Subcutaneous abdominal adipose tissue (tissue), 5 donors: Measurements from ENCODE around the gene PPP3R1.

ENCODE experiments used
- H3K27ac ChIP-seq: one replicate; pipeline ENCODE4 v1.7.0; 2013; ENCODE audit warnings: low read depth, mild to moderate bottlenecking, inconsistent platforms, low read length, moderate library complexity
- H3K27me3 ChIP-seq, 5 donors: one replicate each; pipeline ENCODE4 v1.7.0; 2013; ENCODE audit warnings: low read length in 5 of 5, inconsistent platforms in 1 of 5; ENCODE audit not compliant: control insufficient read depth in 5 of 5, insufficient read depth in 4 of 5
- H3K36me3 ChIP-seq, 5 donors: one replicate each; pipeline ENCODE4 v1.7.0; 2013; ENCODE audit warnings: low read length in 5 of 5; ENCODE audit not compliant: control insufficient read depth in 5 of 5, insufficient read depth in 5 of 5
- H3K4me1 ChIP-seq, 5 donors: one replicate each; pipeline ENCODE4 v1.7.0; 2013; ENCODE audit warnings: low read length in 5 of 5, mild to moderate bottlenecking in 3 of 5, moderate library complexity in 1 of 5; ENCODE audit not compliant: control insufficient read depth in 5 of 5, insufficient read depth in 5 of 5
- H3K4me3 ChIP-seq, 5 donors: one replicate each; pipeline ENCODE4 v1.7.0; 2013; ENCODE audit warnings: low read length in 5 of 5, low read depth in 1 of 5
- H3K9ac ChIP-seq, 5 donors: one replicate each; pipeline ENCODE4 v1.7.0; 2013; ENCODE audit warnings: low read length in 5 of 5, mild to moderate bottlenecking in 4 of 5, moderate library complexity in 3 of 5
- H3K9me3 ChIP-seq, 5 donors: one replicate each; pipeline ENCODE4 v1.7.0; 2013; ENCODE audit warnings: low read length in 5 of 5; ENCODE audit not compliant: control insufficient read depth in 5 of 5
- donor health status: healthy.
- donor health status: healthy.
- donor health status: healthy.
- donor health status: healthy.
- donor health status: healthy.

PPP3R1 gene

DNA sequence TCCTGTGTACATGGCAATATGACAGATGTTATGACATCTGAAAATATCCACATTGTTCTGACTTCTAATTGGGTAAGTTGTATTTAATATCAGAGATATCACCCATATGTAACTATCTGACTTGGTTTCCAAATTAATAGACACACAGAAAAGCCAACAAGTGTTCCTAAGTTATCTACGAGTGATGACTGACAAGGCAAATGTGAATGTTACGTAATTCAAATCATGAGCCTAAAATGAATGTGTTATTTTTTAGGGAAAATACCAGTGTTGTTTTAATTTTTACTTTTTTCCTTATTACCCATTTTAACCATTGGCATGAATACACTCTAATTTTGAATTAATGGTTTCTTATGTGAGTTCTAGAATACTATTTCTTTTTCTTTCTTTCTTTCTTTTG, 110.5 kb downstream of the PPP3R1 start:
- Histone ChIP-seq H3K9me3 (no peaks in the 10 kb centered on the region), H3K27me3 (no peaks in the 10 kb centered on the region), H3K27ac (no peak overlapping the region), H3K4me3 (no peak overlapping the region), H3K4me1 (peaks cover 0 to under 1% (median 0%) of the 10 kb centered on the region in 5 donors), H3K36me3 (peaks cover 6 to 20% (median 9%) of the 10 kb centered on the region in 5 donors), H3K9ac (no peak overlapping the region)

DNA sequence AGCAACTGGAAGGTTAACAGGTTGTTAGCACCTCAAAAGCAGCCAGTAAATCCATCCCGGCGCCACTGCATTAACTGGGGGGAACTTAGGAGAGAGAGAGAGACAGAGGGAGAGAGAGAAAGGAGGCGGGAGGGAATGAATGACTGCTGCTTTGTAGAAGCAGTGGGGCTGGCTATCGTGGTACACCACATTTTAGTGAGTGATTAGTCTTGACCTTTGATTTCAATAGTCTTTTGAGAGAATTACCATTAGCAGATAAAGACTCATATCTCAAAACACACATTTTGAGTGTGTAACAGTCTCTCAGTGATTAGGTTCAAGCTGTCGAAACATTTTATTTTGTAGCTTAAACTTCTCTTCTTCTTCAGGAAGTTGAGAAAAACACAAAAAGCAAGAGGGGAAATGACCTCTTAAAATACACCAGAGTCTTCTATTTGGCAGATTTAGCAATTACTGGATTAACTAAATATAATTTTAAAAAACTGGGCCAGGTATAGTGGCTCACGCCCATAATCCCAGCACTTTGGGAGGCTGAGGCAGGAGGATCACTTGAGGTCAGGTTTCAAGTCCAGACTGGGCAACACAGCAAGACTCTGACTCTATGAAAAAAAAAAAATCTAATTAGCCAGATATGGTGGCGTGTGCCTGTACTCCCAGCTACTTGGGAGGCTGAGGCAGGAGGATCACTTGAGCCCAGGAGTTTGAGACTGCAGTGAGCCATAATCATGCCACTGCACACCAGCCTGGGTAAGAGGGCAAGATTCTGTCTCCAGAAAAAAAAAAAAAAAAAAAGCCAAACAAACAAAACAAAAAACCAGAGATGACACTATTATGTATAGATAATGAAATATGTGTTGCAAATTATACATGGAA, 116.6 kb downstream of the PPP3R1 start:
- no peak overlapping the region for H3K9ac ChIP-seq
- no peak overlapping the region for H3K27ac ChIP-seq
- no peak overlapping the region for H3K4me3 ChIP-seq
- peaks cover 0 to 5% (median 0%) of the 10 kb centered on the region in 5 donors for H3K4me1 ChIP-seq
- peaks cover 14 to 33% (median 23%) of the 10 kb centered on the region in 5 donors for H3K36me3 ChIP-seq
- no peaks in the 10 kb centered on the region for H3K9me3 ChIP-seq
- H3K27me3 ChIP-seq, result no peaks in the 10 kb centered on the region

DNA sequence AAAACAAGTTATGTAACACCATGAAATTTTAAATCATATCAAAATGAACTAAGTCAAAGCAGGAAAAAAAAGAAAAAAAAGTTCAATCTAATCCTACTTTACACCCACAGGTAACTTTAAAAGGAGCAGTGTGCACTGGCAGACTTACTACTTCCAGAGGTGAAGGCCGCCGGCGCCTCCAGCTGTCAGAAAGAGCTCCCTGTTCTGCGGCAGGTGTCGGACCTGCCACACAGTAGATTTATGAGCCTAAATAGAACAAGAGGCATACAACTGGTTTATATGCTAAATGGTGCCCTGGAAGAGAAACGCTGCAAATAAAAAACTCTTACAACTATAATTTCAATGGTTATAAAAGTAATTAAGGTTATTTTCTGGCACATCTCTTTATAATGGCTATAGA, 117.8 kb downstream of the PPP3R1 start:
- Histone ChIP-seq H3K4me3 (no peak overlapping the region), H3K27ac (no peak overlapping the region), H3K4me1 (peaks cover 0 to 5% (median 0%) of the 10 kb centered on the region in 5 donors), H3K9ac (no peak overlapping the region), H3K27me3 (no peaks in the 10 kb centered on the region), H3K36me3 (peaks cover 12 to 35% (median 20%) of the 10 kb centered on the region in 5 donors), H3K9me3 (no peaks in the 10 kb centered on the region)

DNA sequence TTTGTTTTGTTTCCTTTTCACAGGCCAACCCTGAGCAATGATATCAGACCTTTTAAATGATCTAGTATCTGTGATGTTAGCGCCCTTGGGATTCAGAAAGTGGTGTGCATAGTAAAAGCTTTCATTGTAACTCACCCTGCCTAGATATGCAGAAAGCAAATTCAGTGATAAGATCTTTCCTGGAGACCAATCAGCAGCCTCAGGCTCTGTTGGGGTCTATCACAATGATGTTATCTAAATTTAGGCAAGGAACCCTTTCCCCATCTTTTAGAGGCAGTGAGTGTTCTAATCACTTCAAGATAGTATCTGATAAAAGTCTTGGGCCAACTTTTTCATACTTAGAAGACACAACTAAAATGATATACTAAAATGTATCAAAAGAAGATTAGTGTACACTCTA, 118.2 kb downstream of the PPP3R1 start:
- Histone ChIP-seq H3K9ac (no peak overlapping the region), H3K27me3 (no peaks in the 10 kb centered on the region), H3K27ac (no peak overlapping the region), H3K9me3 (no peaks in the 10 kb centered on the region), H3K4me1 (peaks cover 0 to 5% (median 0%) of the 10 kb centered on the region in 5 donors), H3K36me3 (peaks cover 12 to 34% (median 20%) of the 10 kb centered on the region in 5 donors), H3K4me3 (no peak overlapping the region)
